Measurements from ENCODE around the gene PBX4.

- TF ChIP-seq CTCF (IDR thresholded peaks at IDR 0.05): no peak
- no peak for TF ChIP-seq POLR2A (IDR thresholded peaks at IDR 0.05)
- no peak for TF ChIP-seq POLR2AphosphoS5 (IDR thresholded peaks at IDR 0.05)
- no peak for TF ChIP-seq EP300 (IDR thresholded peaks at IDR 0.05)
Measured at GRCh38 chr19:19567391-19567790, 51.1 kb downstream of the PBX4 start.
